Measurements from ENCODE around the gene AGAP1.
"Not testable (repeated sequence)": the region's sequence is repeated elsewhere in the genome, so short reads cannot be mapped to it uniquely, and the experiment has no call there.

AGAP1 gene

DNA sequence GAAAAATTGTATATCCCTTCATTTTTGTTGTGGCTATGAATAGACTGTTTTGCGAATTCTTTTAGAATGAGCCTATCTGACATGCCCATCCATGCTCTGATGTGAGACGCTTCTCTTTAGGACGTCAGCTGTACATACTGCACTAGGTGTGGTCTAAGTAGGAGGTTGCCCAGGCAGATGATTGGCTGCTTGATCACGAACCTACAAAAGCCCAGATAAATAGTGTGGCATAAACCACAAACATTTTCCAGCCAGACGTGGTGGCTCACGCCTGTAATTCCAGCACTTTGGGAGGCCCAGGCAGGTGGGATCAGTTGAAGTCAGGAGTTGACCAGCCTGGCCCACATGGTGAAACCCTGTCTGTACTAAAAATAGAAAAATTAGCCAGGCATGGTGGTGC is 251.8 kb downstream of the AGAP1 start:
- no peak for DNase-seq

DNA sequence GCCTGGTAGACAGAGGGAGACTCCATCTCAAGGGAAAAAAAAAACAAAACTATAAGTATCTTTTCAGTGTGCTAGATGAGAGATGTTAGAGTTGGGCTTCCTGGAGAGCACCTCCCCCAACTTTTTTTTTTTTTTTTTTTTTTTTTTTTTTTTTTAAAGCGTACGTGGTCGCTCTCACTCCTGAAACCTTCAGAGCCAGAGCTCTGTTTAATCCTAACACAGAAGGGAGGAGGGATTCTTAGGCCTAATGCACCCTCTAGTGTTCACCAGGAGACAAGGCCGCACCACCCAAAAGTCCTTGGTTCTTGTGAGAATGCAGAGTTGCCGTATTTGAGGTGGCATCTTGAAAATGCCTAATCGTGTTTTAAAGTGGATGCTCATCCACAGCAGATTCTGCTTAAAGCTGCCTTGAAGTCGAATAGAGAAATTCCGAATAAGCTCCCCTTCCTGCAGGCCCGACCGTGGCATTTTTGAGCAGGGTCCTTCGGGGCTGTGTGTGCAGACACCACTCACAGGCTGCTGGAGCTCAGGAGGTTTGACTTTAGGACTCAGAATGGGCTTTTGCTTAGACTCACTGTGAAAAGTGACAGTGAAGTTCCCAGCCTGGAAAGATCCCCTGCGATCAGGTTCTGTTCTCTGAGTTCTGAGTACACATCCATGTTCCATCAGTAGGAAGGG is 252.6 kb downstream of the AGAP1 start:
- DNase-seq, result peak; percentile 42 to 85 (median 61)

DNA sequence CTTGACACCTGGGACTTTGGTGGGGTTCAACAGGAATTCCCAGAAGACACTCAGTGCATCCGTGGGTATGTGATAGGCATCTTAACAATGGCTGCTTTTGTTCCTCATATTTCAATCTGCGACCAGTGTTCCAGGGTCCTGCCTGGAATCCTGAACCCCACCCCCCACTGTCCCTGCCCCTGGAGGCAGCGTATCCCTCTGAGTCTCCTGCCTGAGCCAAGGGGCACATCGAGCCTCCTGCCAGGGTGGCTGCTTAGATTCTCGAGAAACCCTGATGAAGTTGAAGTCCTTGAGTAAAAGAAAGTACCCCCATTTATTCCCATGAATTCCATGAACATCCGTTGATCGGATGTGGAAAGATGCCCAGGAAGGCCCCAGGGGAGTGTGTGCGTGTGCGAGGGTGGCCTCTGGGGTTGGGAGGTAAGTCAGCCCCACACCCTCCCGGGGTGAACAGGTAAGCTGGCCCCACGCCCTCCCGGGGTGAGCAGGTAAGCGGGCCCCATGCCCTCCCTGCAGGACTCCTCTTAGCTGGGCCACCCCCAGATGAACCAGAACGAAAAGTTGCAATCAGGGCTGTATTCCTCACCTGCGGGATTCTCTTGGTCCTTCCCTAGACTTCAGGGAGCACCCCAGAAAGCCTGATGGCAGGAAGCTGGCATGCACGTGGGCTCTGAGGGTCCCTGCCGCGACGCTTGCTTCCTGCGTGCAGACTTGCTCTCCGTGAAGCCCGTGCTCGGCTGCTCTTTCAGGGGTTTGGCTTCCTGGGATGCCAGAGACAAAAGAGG is 253.3 kb downstream of the AGAP1 start:
- DNase-seq, result no peak

DNA sequence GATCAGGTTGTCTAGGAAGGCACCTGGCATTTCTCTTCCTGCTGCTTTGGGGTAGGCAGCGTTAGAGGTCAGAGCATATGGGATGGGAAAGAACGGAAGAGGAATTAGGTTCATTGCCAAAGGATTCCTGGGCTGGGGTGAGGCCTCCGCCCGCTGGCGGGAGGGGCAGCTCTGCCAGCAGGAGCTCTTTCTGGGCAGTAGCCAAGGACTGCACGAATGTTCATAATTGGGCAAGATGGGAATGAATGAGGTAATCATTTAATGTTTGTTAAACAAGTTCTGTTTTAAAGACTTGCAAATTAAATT is 253.9 kb downstream of the AGAP1 start:
- DNase-seq, result no peak

DNA sequence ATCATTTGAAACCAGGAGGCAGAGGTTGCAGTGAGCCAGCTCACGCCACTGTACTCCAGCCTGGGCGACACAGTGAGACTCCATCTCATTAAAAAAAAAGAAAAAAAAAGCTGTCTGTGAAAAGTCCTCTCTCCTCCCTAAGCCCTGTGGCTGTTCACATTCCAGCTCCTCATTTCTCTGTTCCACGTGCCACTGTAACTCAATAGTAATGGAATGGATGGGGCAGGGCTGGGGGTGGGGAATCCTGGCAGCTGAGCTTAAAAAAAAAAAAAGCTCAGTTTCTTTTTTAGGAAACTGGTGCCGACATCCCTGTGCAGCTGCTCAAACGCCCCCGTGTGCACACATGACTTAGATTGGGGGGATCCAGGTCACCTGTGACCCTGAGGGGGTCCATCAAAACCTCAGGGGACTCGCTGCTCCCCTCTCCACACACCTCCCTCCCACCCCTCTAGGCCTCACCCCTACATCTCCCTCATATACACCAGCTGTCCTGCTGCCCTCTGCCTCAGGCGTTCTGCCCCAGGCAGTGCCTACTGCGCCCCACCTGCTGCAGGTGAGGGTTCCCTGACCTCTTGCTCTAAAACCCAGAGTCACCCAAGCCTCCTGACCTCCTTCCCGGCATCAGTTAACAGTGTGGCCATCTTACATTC is 255.4 kb downstream of the AGAP1 start:
- no peak for DNase-seq

DNA sequence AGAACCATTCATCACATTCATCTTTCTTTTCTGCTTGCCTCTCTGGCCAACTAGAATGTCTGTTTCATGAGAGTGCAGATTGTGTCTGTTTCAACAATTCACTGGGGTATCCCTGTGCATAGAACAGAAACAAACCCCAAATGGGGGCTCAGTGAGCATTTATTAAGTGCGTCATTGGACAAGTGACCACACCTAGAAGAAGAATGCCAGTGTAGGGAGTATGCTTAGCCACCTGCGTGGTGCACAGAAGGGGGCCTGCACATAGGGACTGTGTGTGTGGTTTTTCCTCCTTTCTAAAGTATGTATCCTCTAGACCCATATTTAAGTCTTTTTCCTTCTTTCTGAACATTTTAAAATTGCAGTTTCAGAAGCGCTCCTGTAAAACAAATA is 255.9 kb downstream of the AGAP1 start:
- DNase-seq, result no peak

DNA sequence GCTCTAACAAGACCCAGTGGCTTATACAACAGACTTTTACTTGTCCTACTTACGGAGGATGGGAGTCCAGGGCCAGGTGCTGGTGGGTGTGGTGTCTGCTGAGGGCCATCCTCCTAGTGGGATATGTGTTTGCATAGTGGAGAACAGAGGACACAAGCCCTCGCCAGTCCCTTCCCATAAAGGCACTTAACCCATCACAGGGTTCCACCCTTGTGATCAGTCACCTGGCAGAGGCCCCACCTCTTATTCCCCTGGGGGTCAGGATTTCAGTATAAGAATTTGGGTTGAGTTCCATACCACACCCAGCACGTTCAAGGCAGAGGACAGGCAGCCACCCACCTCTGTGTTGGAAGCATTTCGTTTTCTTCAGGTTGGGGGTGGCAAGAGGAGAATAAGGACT is 259.0 kb downstream of the AGAP1 start:
- DNase-seq, result peak in 1 of 3 experiments; percentile 7

DNA sequence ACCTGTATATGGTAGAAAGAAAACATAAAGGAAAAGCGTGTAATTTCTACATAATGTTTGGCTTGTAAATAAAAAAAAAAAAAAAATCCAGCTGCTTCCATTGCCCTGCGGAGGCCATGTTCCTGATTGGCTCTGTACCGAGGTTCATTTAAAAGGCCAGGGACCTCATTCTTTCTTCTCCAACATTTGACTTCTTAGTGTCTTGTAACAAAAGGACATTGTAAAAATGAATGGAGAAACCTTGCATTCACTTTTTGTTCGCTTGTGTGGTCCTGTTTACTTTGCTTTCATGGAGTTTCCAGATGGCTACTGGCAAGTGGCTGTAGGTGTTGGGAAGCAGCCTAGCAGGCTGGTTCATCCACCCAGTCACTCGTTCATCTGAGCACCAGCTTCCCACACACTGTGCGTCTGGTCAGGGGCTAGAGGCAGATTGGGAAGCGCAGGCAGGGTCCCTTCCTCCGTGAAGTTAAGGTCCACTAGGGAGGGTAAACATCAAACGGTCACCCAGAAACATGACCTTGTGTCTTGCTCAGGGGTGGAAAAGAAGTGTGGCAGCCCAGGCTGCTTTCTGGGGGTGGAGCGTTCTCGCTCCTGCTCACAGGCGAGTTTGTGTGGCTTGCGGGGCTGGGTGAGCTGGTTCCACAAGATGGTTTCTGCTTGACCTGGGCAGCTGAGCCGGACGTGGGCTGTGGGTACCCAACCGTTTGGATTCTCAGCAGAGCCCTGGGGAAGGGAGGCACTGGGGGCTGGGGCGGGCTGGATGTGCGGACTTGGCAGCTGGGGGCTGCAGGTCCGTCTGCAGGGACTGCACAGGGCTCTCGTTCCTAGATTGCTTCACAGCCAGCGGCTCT is 260.7 kb downstream of the AGAP1 start:
- DNase-seq, result no peak

DNA sequence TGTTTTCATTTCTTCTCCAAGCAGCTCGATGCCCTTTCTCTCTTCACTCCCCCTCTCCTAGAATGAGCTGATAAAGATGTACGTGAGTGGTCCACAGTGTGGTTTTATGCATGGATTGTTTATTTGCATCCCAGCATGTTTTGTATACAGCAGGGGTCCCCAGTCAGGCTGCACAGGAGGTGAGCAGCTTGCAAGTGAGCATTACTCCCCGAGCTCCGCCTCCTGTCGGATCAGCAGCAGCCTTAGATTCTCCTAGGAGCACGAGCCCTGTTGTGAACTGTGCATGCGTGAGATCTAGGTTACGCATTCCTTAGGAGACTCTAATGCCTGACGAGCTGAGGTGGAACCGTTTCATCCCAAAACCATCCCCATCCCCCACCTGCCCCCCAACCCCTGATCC is 262.6 kb downstream of the AGAP1 start:
- no peak for DNase-seq

DNA sequence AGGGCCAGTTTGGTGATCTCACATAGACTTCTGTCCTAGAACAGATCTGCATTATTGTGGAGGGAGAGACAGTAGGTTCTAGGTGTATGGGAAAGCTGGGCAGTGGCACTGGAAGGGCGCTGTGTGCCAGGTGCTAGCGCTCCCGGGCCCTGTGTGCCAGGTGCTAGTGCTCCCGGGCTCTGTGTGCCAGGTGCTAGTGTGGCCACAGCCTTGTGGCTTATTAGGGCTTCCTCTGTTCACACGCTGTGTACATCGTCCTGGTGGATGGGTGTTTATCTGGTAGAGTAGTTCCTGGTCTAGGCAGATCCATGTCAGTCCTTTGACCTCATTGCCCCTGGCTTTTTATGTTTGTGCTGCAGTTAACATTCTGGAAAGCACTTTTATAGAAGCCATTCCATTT is 263.4 kb downstream of the AGAP1 start:
- DNase-seq, result peak in 1 of 3 experiments; percentile 23

DNA sequence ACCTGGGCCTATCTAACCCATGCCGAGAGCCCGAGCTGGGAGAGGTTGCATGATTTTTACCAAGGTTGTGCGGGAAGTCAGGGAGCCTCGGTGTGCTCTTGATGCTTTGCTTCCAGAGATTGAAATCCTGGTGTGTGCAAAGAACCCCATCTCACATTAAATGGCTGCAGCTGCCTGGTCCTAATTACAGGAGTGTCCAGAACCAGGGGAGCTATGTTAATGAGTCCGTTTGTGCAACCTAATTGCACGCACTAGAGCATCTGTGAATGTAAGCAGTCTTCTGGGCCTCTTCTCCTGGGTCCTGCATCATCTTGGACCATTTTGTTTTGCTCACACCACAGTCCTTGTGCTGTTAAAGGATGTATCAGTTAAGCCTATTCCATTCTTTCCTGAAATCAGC is 263.8 kb downstream of the AGAP1 start:
- peak in 1 of 3 experiments; percentile 35 for DNase-seq

DNA sequence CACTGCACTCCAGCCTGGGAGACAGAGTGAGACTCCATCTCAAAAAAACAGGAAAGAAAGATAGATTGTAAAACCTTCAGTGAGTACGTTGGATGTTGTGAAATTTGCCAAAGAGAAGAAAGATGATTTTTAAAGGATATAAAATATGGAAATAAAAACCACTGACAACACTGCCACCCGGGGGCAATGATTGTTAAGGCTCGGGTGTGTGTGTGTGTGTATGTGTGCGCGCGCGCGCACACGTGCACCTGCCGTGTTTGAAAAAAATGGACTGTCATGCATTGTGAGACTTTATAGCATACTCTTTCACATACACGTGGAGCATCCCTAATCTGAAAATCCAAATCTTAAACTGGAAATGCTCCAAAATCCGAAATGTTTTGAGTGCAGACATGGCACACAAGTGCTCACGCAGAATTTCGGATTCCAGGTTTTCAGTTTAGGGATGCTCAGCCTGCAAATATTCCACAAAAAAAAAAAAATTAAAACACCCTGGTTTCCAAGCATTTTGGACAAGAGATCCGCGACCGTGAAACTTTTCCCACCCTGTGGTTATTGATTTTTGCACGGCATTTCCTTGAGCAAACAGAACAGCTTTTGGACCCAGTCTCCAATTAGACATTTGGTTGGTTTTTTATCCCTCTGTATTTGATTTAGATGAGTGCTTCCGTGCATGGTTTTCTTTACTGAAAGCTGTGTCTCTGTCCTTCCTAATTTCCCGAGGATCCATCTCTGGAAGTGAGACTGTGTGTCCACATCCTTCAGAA is 269.2 kb downstream of the AGAP1 start:
- DNase-seq, result peak in 1 of 3 experiments; percentile 1

- no peak for DNase-seq
Measured at GRCh38 chr2:235763816-235764215, 270.0 kb downstream of the AGAP1 start.

DNA sequence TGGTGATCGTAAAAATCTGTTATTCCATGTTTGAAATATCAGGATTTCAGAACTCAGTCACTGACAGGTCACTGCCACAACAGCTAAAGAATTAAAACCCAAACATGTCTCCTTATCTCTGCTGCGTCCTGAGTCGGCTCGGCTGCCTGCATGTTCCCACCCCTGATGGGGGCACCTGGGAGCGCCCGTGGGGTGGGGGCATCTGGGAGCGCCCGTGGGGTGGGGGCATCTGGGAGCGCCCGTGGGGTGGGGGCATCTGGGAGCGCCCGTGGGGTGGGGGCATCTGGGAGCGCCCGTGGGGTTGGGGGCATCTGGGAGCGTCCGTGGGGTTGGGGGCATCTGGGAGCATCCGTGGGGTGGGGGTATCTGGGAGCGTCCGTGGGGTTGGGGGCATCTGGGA is 270.6 kb downstream of the AGAP1 start:
- not testable (repeated sequence) for DNase-seq

DNA sequence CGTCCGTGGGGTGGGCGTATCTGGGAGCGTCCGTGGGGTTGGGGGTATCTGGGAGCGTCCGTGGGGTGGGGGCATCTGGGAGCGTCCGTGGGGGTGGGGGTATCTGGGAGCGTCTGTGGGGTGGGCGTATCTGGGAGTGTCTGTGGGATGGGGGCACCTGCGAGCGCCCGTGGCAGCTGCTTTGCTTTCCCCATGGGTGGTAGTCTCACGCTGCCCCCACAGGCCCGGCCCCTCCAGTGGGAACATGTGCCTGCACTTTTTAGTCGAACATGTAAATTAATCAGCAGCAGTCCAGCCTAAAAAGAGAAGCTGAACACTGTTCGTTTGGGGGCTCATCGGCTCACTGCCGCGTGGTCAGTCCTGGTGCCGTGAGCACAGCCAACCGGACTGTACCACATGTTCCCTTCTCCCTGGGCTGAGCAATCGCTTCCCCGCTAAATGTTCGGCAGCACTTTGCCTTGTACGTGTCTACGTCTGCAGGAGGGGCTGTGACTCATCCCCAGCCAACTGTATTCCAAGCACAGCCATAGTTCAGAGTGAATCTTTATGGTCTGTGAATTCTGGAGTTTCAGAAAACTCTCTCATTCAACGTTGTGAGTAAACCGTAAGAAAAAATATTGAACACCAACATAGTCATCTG is 271.5 kb downstream of the AGAP1 start:
- DNase-seq, result no peak

DNA sequence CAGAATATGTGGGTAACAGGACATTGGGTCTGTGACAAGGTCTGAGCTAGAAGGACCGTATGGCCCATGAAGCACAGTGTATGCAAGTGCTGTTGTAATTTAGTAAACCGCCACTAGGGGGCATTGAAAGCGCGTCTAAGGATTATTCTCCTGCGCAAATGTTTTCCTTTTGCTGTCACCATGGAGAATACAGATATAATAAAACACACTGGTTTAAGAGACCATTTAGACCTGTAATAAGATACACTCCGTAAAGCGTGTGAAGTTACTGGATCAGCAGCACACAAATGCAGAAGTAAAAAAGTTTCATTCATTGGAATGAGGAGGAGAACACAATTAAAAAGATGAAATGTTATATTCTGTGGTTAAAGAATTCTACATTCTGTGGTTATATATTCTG is 272.4 kb downstream of the AGAP1 start:
- DNase-seq, result peak; percentile 61 to 83 (median 79)

DNA sequence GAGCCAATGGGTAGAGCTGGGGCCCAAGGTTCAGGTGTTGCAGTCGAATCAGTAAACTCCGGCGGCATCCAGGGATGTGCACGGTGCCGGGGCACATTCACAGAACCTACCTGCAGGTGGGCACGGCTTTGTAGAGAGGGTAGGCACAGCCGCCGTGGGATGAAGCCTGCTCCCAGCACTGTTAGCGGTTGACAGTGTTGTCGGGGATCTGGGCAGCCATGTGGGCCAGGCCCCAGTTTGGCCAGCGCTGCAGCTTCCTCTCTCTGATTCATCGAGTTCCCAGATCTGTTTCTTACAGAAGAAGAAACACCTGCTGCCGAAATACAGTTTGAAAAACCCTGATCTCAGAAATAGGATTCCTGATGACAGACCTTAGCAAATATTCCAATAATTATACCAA is 274.8 kb downstream of the AGAP1 start:
- DNase-seq, result no peak

DNA sequence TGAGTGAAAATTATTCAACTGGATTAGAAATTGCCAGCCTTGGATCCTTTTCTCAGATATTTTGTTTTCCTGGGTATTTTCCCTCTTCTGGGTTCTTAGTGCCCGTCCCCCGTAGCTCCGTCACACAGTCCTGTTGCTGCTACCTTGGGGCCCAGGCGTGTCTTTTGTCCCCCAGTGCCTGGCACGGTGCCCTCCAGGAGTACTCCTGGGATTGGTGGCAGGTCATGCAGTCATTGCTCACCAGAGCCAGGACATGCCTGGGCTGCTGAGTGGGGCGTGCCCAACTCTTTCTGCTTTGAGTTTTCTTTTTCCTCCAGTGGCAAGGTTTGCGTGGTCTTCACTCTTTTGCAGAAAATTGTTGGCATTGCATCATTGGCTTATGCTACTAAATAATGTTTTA is 275.2 kb downstream of the AGAP1 start:
- DNase-seq, result no peak

DNA sequence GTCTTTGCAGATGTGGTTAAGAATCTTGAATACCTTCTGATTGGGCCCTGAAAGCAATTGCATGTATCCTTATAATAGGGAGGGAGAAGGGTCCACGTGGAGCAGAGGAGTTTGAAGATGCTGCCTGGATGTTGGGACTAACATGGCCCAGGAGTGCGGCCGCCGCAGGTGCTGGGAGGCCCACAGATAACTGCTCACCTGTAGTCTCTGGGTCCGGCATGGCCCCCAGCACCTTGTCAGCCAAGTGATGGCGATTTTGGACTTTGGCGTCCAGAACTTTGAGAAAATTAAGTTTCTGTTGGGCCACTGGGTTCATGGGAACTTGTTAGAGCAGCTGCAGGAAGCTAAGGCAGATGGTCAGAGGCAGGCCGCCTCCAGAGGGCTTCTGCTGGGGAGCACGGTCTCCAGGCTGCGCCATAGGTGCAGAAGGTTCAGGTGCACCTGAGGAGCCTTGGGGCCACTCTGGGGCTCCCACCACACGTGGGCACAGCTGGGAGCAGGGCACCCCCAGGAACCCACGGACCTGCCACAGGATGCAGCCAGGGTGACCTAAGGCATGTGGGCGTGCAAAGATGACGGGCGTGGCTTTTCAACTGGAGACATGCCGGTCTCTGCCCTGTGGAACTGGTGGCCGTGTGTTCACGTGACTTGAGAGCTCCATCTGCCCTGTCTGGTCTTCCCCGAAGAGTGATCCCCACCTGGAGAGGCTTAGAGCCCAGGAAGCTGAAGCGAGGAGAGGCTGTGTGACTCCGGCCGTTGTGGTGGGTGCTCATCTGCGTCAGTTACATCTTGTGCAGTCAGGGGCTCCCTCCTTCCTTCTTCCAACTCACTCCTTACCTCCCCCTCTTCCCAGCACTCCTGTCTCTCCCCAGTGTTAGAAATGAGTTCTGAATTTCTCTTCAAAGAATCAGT is 277.3 kb downstream of the AGAP1 start:
- no peak for DNase-seq

DNA sequence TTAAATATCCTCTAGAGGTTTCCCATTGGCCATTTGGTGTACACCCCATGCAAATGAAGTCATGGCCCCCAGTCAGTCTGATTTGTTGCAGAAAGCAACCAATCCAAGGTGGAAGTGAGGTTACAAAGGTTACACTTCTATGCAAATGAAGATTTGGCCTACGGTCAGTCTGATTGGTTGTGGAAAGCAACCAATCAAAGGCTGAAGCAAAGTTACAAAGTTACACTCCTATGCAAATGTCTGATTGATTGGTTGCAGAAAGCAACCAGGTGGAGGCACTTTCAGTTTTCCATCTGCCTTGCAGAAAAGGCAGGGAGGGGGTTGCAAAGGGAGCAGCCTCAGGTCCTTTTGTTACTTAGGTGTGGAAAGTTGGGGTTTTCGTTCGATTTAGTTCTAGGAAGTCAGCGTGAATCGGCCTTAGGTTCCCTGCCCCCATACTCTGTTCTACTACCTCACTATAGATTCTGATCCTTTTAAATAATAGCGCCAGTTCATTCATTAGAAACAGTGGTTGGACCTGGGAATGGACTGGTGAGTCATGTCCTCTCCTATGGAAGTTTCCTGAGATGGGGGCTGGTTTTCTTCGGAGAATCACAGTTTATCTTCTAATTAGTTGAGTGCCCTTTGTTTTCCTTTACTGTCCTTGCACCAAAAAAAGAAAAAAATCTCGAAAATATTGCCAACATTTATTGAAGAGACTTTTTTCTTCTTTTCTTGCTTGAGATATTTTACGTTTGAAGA is 279.5 kb downstream of the AGAP1 start:
- DNase-seq, result no peak
